Fibroblast of skin of left biceps (primary cell): ENCODE data around the gene PPP1R2C.

Experiments used
- DNase-seq, 2 experiments: peaks; one replicate each; pipeline ENCODE4 v3.0.0-alpha.2; 2013; ENCODE audit warnings: low read depth in 2 of 2

The PPP1R2C gene

DNA sequence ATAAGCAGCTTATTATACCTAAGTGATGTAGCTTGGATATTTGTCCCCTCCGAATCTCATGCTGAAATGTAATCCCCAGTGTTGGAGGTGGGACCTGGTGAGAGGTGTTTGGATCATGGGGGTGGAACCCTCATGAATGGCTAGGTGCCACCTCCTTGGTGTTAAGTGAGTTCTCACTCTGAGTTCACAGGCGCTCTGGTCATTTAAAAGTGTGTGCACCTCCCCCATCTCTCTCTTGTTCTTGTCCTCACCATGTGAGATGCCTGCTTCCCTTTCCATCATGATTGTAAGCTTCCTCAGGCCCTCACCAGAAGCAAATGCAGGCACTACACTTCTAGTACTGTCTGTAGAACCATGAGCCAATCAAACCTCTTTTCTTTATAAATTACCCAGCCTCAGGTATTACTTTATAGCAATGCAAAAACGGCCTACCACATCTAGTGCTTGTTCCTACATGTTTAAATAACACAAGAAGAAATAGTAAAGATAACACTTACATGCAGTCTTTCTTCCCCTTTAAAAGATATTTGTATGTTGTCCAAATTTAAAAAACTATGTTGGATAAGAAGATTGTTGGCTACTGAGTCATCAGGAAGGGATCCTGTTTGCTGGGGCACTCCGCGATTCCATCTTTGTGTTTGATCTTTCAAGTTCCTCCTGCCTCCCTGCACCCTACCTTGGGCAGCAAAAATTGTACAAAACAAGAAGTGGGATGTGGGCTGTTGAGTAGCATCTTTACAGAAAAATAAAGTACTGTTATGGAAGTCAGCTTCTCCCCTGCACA lies 29.7 kb downstream of the PPP1R2C start:
- DNase-seq: no peak

- peak in 1 of 2 experiments; percentile 31 for DNase-seq
These were observed 31.4 kb downstream of the PPP1R2C start for GRCh38 chrX:42746606-42747005.

DNA sequence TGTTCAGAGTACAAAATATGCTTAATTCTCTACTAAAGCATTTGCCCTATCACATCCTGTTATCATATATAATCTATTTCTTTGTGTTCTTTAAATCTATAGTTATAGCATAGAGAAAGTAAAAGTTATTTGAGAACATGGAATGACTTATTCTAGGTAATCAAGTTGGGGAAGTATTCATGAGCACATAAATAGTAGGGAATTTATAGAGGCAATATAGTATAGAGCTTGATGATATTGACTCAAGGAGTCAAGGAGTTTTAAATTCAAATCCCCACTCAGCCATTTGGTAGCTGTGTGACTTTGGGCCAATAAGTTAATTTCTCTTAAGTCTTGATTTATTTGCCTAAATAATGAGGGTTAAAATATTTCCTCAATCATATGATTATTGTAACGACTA lies 37.5 kb downstream of the PPP1R2C start:
- no peak for DNase-seq

DNA sequence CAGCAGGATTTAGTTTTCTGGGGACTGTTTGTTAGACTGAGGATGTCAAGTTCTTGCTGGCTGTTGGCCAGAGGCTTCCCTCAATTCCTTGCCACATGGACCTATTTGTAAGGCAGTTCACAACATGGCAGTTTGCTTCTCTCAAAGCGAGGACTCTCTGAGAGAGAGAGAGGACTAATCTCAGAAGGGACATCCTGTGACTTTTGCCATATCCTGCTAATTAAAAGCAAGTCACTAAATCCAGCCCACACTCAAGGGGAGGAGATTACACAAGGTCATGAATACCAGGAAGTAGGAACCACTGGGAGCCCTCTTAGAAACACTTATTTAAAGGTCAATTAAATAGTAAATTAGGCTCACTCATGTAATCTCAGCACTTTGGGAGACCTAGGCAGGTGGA lies 38.2 kb downstream of the PPP1R2C start:
- no peak for DNase-seq

GRCh38 chrX:42739258-42739657 lies 38.7 kb downstream of the PPP1R2C start:
- no peak for DNase-seq

DNA sequence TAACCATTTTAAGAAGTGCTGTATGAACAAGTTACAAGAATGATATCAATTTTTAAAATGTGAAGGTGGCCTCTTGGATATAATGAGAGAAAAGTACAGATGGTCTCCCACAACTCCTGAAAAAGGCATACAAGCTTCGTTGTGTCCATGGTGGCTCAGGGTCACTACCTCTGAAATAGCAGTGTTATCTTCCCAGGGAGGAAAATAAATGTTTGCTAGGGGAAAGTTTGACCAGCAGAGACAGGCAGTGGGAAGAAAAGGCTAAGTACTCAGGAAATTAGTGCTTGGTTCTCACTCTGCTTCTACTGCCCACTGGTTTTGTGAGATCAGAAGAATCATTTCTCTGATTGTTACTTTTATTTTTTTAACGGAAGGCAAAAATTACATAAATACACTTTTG lies 39.4 kb downstream of the PPP1R2C start:
- DNase-seq: no peak

- DNase-seq: no peak
These were observed 42.7 kb downstream of the PPP1R2C start for GRCh38 chrX:42735250-42735649.

DNA sequence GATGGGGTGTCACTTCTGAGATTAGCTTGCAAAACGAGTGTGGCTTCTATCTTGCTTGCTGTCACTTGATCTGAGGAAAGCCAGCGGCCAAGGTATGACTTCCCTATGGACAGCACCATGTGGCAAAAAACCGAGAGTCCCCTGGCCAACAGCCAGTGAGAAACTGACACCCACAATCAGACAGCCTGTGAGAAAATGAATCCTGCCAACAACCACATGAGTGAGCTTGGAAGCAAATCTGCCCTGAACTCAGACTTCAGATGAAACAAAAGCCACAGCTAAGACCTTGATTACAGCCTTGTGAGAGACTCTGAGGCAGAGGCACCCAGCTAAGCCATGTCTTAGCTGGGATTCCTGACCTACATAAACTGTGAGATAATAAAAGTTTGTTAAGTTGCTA lies 45.5 kb downstream of the PPP1R2C start:
- no peak for DNase-seq
